ENCODE measurements around the gene SOX12. TPM values are rescaled to one million over a fixed set of nuclear protein-coding genes. Genes with fewer than 3 reads are reported as not detected.

Gene SOX12
- polyA plus RNA-seq, 1 donor (not counting 4 experiments of a cell fraction or from before 2014, with no cell fraction given): 1.9 TPM

DNA sequence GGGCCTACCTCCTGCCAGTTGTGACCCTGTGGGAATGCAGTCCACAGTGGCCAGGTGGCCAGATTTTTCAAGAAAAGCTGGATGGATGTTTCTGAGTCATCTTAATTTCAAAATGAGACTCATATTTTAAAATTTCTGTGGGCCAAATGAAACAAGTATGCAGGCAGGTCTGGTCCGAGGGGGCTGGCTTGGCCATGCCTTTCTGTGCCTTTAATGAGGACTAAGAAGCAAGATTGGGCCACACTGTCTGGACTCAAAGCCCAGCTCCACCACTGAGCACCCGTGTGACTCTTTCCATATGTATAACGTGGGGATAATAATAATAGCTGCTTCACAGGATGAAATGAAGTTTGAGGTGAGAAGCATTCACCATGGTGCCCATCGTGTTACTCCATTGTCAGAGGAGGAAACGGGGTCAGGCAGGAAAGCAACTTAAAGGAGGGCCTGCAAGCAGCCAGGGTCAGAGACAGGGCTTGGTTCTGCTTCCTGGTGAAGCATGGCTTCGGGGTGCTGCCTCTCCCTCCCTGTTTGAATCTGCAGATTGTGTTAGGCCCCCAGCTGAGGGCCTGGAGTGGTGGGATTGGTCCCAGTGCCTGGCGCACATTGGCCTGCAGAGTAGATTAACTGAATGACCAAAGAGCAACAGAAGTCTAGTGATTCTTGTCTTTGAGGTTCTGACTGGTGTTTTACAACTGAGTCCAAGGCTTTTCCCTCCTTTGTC is 3.8 kb downstream of the SOX12 start:
- dilution Hi-C loops (cut with MboI; ENCODE audit: extremely low pct_ligation_motif_present, low sequenced_read_pairs): loop anchor here (10.0 kb wide), 1 partner anchor 84 kb away; no protein-coding TSS in a partner anchor
- H3K36me3 ChIP-seq (ENCODE audit: control insufficient read depth in 2 of 2, extremely low read depth in 1 of 2, insufficient read depth in 2 of 2, low read length in 2 of 2): peaks cover 0 to 2% of the 10 kb centered on the region in 2 experiments
- no peaks in the 10 kb centered on the region for H3K27me3 ChIP-seq (ENCODE audit: control insufficient read depth, extremely low read depth, insufficient read depth, low read length)
- H3K4me3 ChIP-seq (ENCODE audit: control insufficient read depth in 2 of 3, extremely low read depth in 1 of 3, insufficient read depth in 2 of 3, low read depth in 1 of 3, low read length in 3 of 3): no peak overlapping the region
- H2AFZ ChIP-seq (ENCODE audit: control insufficient read depth, low read length): no peak overlapping the region
- H3K4me1 ChIP-seq (ENCODE audit: control insufficient read depth, extremely low read depth, insufficient read depth, low read length): peaks cover 9% of the 10 kb centered on the region
- H3K9me3 ChIP-seq (ENCODE audit: control insufficient read depth, low read depth, low read length): no peaks in the 10 kb centered on the region
- FAIRE-seq (no peak), DNase-seq (ENCODE audit: low read depth, low spot score) (no peak)
- no peak overlapping the region for H3K9ac ChIP-seq (ENCODE audit: control insufficient read depth, extremely low read depth, insufficient read depth, low read length)
- no peak for TF ChIP-seq EZH2 (IDR thresholded peaks at IDR 0.05; ENCODE audit: low read length)
- TF ChIP-seq, protein P1, sequence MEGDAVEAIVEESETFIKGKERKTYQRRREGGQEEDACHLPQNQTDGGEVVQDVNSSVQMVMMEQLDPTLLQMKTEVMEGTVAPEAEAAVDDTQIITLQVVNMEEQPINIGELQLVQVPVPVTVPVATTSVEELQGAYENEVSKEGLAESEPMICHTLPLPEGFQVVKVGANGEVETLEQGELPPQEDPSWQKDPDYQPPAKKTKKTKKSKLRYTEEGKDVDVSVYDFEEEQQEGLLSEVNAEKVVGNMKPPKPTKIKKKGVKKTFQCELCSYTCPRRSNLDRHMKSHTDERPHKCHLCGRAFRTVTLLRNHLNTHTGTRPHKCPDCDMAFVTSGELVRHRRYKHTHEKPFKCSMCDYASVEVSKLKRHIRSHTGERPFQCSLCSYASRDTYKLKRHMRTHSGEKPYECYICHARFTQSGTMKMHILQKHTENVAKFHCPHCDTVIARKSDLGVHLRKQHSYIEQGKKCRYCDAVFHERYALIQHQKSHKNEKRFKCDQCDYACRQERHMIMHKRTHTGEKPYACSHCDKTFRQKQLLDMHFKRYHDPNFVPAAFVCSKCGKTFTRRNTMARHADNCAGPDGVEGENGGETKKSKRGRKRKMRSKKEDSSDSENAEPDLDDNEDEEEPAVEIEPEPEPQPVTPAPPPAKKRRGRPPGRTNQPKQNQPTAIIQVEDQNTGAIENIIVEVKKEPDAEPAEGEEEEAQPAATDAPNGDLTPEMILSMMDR (optimal IDR thresholded peaks at IDR 0.05 in 1 of 3, IDR thresholded peaks at IDR 0.05 in 1 of 3, conservative IDR thresholded peaks at IDR 0.05 in 1 of 3; ENCODE audit: extremely low read depth in 1 of 3, insufficient read depth in 2 of 3, low read length in 3 of 3): no peak
- H4K20me1 ChIP-seq (ENCODE audit: control insufficient read depth, extremely low read depth, insufficient read depth, low read length): peaks cover 3% of the 10 kb centered on the region
- H3K9me1 ChIP-seq (ENCODE audit: control insufficient read depth, extremely low read depth, insufficient read depth, low read length): no peaks in the 10 kb centered on the region
- H3K4me2 ChIP-seq (ENCODE audit: control insufficient read depth, extremely low read depth, insufficient read depth, low read depth, low read length): no peak overlapping the region
- H3K27ac ChIP-seq (ENCODE audit: control insufficient read depth, insufficient read depth, low read length): no peak overlapping the region
- H3K79me2 ChIP-seq (ENCODE audit: control insufficient read depth, insufficient read depth, low read length): no peaks in the 10 kb centered on the region

GRCh38 chr20:329851-330232 is 4.5 kb downstream of the SOX12 start:
- Histone ChIP-seq H4K20me1 (ENCODE audit: control insufficient read depth, extremely low read depth, insufficient read depth, low read length) (peaks cover 3% of the 10 kb centered on the region), H3K9me1 (ENCODE audit: control insufficient read depth, extremely low read depth, insufficient read depth, low read length) (no peaks in the 10 kb centered on the region), H3K4me1 (ENCODE audit: control insufficient read depth, extremely low read depth, insufficient read depth, low read length) (peaks cover 9% of the 10 kb centered on the region), H3K79me2 (ENCODE audit: control insufficient read depth, insufficient read depth, low read length) (no peaks in the 10 kb centered on the region), H3K27me3 (ENCODE audit: control insufficient read depth, extremely low read depth, insufficient read depth, low read length) (no peaks in the 10 kb centered on the region), H2AFZ (ENCODE audit: control insufficient read depth, low read length) (no peak overlapping the region), H3K36me3 (ENCODE audit: control insufficient read depth in 2 of 2, extremely low read depth in 1 of 2, insufficient read depth in 2 of 2, low read length in 2 of 2) (peaks cover 0 to 2% of the 10 kb centered on the region in 2 experiments), H3K9me3 (ENCODE audit: control insufficient read depth, low read depth, low read length) (no peaks in the 10 kb centered on the region), H3K27ac (ENCODE audit: control insufficient read depth, insufficient read depth, low read length) (no peak overlapping the region), H3K4me2 (ENCODE audit: control insufficient read depth, extremely low read depth, insufficient read depth, low read depth, low read length) (no peak overlapping the region), H3K9ac (ENCODE audit: control insufficient read depth, extremely low read depth, insufficient read depth, low read length) (no peak overlapping the region), H3K4me3 (ENCODE audit: control insufficient read depth in 2 of 3, extremely low read depth in 1 of 3, insufficient read depth in 2 of 3, low read depth in 1 of 3, low read length in 3 of 3) (no peak overlapping the region)
- FAIRE-seq (no peak), DNase-seq (ENCODE audit: low read depth, low spot score) (no peak)
- dilution Hi-C loops (cut with MboI; ENCODE audit: extremely low pct_ligation_motif_present, low sequenced_read_pairs): loop anchor here (10.0 kb wide), 1 partner anchor 85 kb away; no protein-coding TSS in a partner anchor
- TF ChIP-seq EZH2 (IDR thresholded peaks at IDR 0.05; ENCODE audit: low read length): no peak
- TF ChIP-seq, protein P1 (optimal IDR thresholded peaks at IDR 0.05 in 1 of 3, IDR thresholded peaks at IDR 0.05 in 1 of 3, conservative IDR thresholded peaks at IDR 0.05 in 1 of 3; ENCODE audit: extremely low read depth in 1 of 3, insufficient read depth in 2 of 3, low read length in 3 of 3): no peak
